GM12875 (cell line): ENCODE data around the gene BLOC1S6.

ENCODE experiments used
- H3K4me3 ChIP-seq: one replicate; pipeline ENCODE4 v1.5.1; 2011; ENCODE audit warnings: low read depth, low read length, control low read depth
- CTCF ChIP-seq: IDR thresholded peaks from 2 replicates; pipeline ENCODE4 v1.5.1; 2011; ENCODE audit warnings: low read depth, mild to moderate bottlenecking, control low read depth, inconsistent platforms, low read length, moderate library complexity, borderline replicate concordance; ENCODE audit not compliant: insufficient read depth

Gene BLOC1S6

GRCh38 chr15:45587863-45588170 lies 638 bp downstream of the BLOC1S6 start:
- H3K4me3 ChIP-seq: peak overlapping the region; percentile 74
- no peak for TF ChIP-seq CTCF

GRCh38 chr15:45588219-45588875 lies 1.2 kb downstream of the BLOC1S6 start:
- H3K4me3 ChIP-seq: peak overlapping the region; percentile 74
- no peak for TF ChIP-seq CTCF

GRCh38 chr15:45589256-45589655 lies 2.1 kb downstream of the BLOC1S6 start:
- H3K4me3 ChIP-seq: no peak overlapping the region
- TF ChIP-seq CTCF: no peak

GRCh38 chr15:45594319-45594718 lies 7.1 kb downstream of the BLOC1S6 start:
- no peak overlapping the region for H3K4me3 ChIP-seq
- no peak for TF ChIP-seq CTCF

- no peak for TF ChIP-seq CTCF
- no peak overlapping the region for H3K4me3 ChIP-seq
These were observed 7.8 kb downstream of the BLOC1S6 start for GRCh38 chr15:45594835-45595530.

- H3K4me3 ChIP-seq: no peak overlapping the region
- TF ChIP-seq CTCF: no peak
These were observed 16.7 kb downstream of the BLOC1S6 start for GRCh38 chr15:45603881-45604280.

- TF ChIP-seq CTCF: no peak
- H3K4me3 ChIP-seq: no peak overlapping the region
These were observed 17.1 kb downstream of the BLOC1S6 start for GRCh38 chr15:45604326-45604725.
